PC-9 (cell line): Measurements from ENCODE around the gene WDR26. TPM values are rescaled to one million over a fixed set of nuclear protein-coding genes. Genes with fewer than 3 reads are reported as not detected.

Experiments
- BruUV-seq: library from RNA; stranded (reverse); fragments of 400-500 nt; replicated peaks from 2 replicates; lab custom pipeline; 2021; lab: Mats Ljungman, UMichigan
- CTCF ChIA-PET: fragments of 300-600 bp; sonication (Branson Sonifier 250); formaldehyde crosslinking; loops from one replicate; lab custom pipeline; 2022; ENCODE audit warnings: antibody characterized with exemption; lab: Charles Lee
- POLR2A ChIA-PET: fragments of 300-600 bp; sonication (Branson Sonifier 250); formaldehyde crosslinking; loops from one replicate; lab custom pipeline; 2022; ENCODE audit warnings: antibody characterized with exemption; ENCODE audit not compliant: unreplicated experiment; lab: Charles Lee
- DNase-seq, 2 experiments: peaks; one replicate each; pipeline versions ENCODE4 v3.0.0 to v3.0.0-alpha.2; 2015 to 2022; ENCODE audit warnings: mixed read lengths in 1 of 2
- H2AFZ ChIP-seq: fragments of 200-600 bp; sonication (generic); 2 replicates; pipeline ENCODE4 v1.8.1; 2017; ENCODE audit warnings: antibody characterized with exemption
- H3F3A ChIP-seq: fragments of 200-600 bp; sonication (generic); 2 replicates; pipeline ENCODE4 v1.8.1; 2017; ENCODE audit warnings: antibody characterized with exemption, mild to moderate bottlenecking, low read depth; ENCODE audit not compliant: insufficient read depth
- H3K27ac ChIP-seq: fragments of 200-600 bp; sonication (generic); 2 replicates; pipeline ENCODE4 v1.6.1; 2016; ENCODE audit warnings: mixed run types
- H3K27me3 ChIP-seq: fragments of 200-600 bp; sonication (generic); 2 replicates; pipeline ENCODE4 v1.6.1; 2016; ENCODE audit warnings: low read depth, mixed run types; ENCODE audit not compliant: insufficient read depth
- H3K36me3 ChIP-seq: fragments of 200-600 bp; sonication (generic); 2 replicates; pipeline ENCODE4 v1.6.1; 2016; ENCODE audit warnings: low read depth, mixed run types
- H3K4me1 ChIP-seq: fragments of 200-600 bp; sonication (generic); replicated peaks from 2 replicates; pipeline ENCODE4 v1.6.1; 2016; ENCODE audit warnings: mixed run types; ENCODE audit not compliant: insufficient read depth
- H3K4me2 ChIP-seq: fragments of 200-600 bp; sonication (generic); 2 replicates; pipeline ENCODE4 v1.6.1; 2017; ENCODE audit warnings: mixed run types
- H3K4me3 ChIP-seq: fragments of 200-600 bp; sonication (generic); 2 replicates; pipeline ENCODE4 v1.6.1; 2016; ENCODE audit warnings: mixed run types
- H3K79me2 ChIP-seq: fragments of 200-600 bp; sonication (generic); 2 replicates; pipeline ENCODE4 v1.6.1; 2017; ENCODE audit warnings: low read depth, mixed run types
- H3K9me2 ChIP-seq: fragments of 200-600 bp; sonication (generic); 2 replicates; pipeline ENCODE4 v1.8.1; 2017; ENCODE audit warnings: mild to moderate bottlenecking; ENCODE audit not compliant: insufficient read depth
- H3K9me3 ChIP-seq: fragments of 200-600 bp; sonication (generic); 2 replicates; pipeline ENCODE4 v1.8.1; 2016; ENCODE audit warnings: low read depth; ENCODE audit not compliant: insufficient read depth
- H4K20me1 ChIP-seq: fragments of 200-600 bp; sonication (generic); 2 replicates; pipeline ENCODE4 v1.8.1; 2017; ENCODE audit not compliant: insufficient read depth
- CTCF ChIP-seq: fragments of 200-600 bp; sonication (generic); conservative IDR thresholded peaks from 2 replicates; pipeline ENCODE4 v1.6.1; 2017; ENCODE audit warnings: mixed run types, antibody characterized with exemption, mild to moderate bottlenecking, moderate library complexity
- EZH2 ChIP-seq: fragments of 200-600 bp; sonication (generic); IDR thresholded peaks from 2 replicates; pipeline ENCODE4 v1.8.0; 2017; ENCODE audit warnings: antibody characterized with exemption, low read depth
- intact Hi-C: fragments of 100-400 bp; cut with micrococcal nuclease; formaldehyde crosslinking; loops from one replicate; pipeline ENCODE4 v1.10.0; 2022; ENCODE audit not compliant: unreplicated experiment
- total RNA-seq: library from RNA; stranded (reverse); gene quantifications from 2 replicates; pipeline ENCODE4 v1.2.3, GENCODE V29; 2021

Gene WDR26
- total RNA-seq, 1 experiment from 2014 or later, result 88.9 TPM

DNA sequence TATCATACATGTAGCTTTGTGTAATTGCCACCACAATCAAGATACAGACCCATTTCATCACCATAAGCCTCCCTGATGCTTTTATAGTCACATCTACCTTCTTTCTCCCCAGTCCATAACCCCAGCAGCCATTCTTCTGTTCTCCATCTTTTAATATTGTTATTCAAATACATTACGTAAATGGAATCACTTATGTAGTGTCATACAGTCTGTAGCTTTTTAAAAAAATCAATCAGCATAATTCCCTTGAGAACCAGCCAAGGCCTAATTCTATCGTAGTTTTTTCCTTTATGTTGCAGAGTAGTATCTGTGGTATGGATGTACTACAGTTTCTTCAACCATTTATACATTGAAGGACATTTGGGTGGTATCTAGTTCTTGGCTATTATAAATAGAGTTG, 31.6 kb upstream of the WDR26 start:
- H3K27me3 ChIP-seq, result no peaks in the 10 kb centered on the region
- BruUV-seq, result no TSS peak
- intact Hi-C loops, result no loop called here

DNA sequence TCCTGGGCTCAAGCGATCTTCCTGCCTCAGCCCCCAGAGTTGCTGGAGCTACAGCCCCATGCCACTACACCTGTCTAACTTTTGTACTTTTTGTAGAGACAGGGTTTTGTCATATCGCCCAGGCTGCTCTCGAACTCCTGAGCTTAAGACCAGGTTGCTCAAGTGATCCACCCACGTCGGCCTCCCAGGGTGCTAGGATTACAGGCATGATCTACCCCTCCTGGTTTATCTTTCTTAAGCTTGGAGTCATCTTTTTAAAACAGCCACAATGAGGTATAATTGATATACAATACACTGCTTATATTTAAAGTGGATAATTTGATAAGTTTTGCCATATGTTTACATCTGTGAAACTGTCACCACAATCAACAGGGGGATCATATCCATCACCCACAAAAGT, 25.4 kb upstream of the WDR26 start:
- intact Hi-C loops, result no loop called here
- CTCF ChIA-PET, result interaction anchor here (0.6 kb wide), 2 partner anchors 24 to 1673 kb away, joined by 3 to 4 read pairs; no protein-coding TSS in a partner anchor
- POLR2A ChIA-PET, result no interaction called here

More for the DNA sequence above, 31.6 kb upstream of the WDR26 start:
- no peaks in the 10 kb centered on the region for H3K4me1 ChIP-seq
- H3K27ac ChIP-seq, result no peak overlapping the region
- H3K4me2 ChIP-seq, result no peak overlapping the region
- H3K36me3 ChIP-seq, result no peaks in the 10 kb centered on the region
- no peak overlapping the region for H3K4me3 ChIP-seq
- no peaks in the 10 kb centered on the region for H3K9me3 ChIP-seq
- no peaks in the 10 kb centered on the region for H4K20me1 ChIP-seq
- no peak for DNase-seq
- no peaks in the 10 kb centered on the region for H3K9me2 ChIP-seq
- H3F3A ChIP-seq, result no peaks in the 10 kb centered on the region; the same call in 1 of the 2 replicates
- CTCF ChIA-PET, result no interaction called here
- TF ChIP-seq EZH2 (no peak), CTCF (no peak)
- H2AFZ ChIP-seq, result no peak overlapping the region
- POLR2A ChIA-PET, result no interaction called here
- H3K79me2 ChIP-seq, result no peaks in the 10 kb centered on the region

GRCh38 chr1:224458996-224459395, 24.4 kb upstream of the WDR26 start:
- ChIA-PET CTCF (no interaction called here), POLR2A (no interaction called here)
- Histone ChIP-seq H3K4me3 (no peak overlapping the region), H4K20me1 (0 out of 2 replicates have a peak, but pooled peaks cover under 1% of the 10 kb centered on the region), H3K27me3 (no peaks in the 10 kb centered on the region), H3K79me2 (peaks cover 5% of the 10 kb centered on the region; the same call in 1 of the 2 replicates), H3K4me2 (no peak overlapping the region), H3K9me3 (no peaks in the 10 kb centered on the region; the same call in 1 of the 2 replicates), H2AFZ (no peak overlapping the region), H3F3A (peaks cover 25% of the 10 kb centered on the region), H3K27ac (no peak overlapping the region), H3K4me1 (peaks cover 33% of the 10 kb centered on the region), H3K9me2 (no peaks in the 10 kb centered on the region), H3K36me3 (no peaks in the 10 kb centered on the region)
- no peak for DNase-seq
- no peak for TF ChIP-seq CTCF
- no peak for TF ChIP-seq EZH2
- intact Hi-C loops, result no loop called here
- BruUV-seq, result no TSS peak

More for the DNA sequence above, 25.4 kb upstream of the WDR26 start:
- Histone ChIP-seq H3K4me2 (no peak overlapping the region), H2AFZ (no peak overlapping the region), H3K27ac (no peak overlapping the region), H3K27me3 (no peaks in the 10 kb centered on the region), H3K9me2 (no peaks in the 10 kb centered on the region), H3F3A (peaks cover 15% of the 10 kb centered on the region), H3K36me3 (no peaks in the 10 kb centered on the region), H4K20me1 (no peaks in the 10 kb centered on the region), H3K9me3 (no peaks in the 10 kb centered on the region; the same call in 1 of the 2 replicates), H3K79me2 (peaks cover 5% of the 10 kb centered on the region; the same call in 1 of the 2 replicates), H3K4me3 (no peak overlapping the region), H3K4me1 (peaks cover 25% of the 10 kb centered on the region)
- no peak for DNase-seq
- BruUV-seq, result no TSS peak
- TF ChIP-seq CTCF (no peak), EZH2 (no peak)
